Adrenal gland (tissue), 5 donors: Measurements from ENCODE around the gene ZMYM2.

ENCODE experiments used
- CTCF ChIP-seq, 6 experiments: fragments of 450-650 bp in 4 of 6; fragments of 200-600 bp in 2 of 6; sonication (generic) in 1 of 6; IDR thresholded peaks; 1 replicate in 5 of 6; 2 replicates in 1 of 6; pipeline versions ENCODE4 v1.5.1 to v1.8.0; 2016 to 2021; ENCODE audit warnings: antibody characterized with exemption in 6 of 6, mild to moderate bottlenecking in 2 of 6, moderate library complexity in 1 of 6
- POLR2A ChIP-seq, 2 donors: fragments of 450-650 bp; IDR thresholded peaks; one replicate each; pipeline ENCODE4 v1.6.1; 2017; ENCODE audit warnings: antibody characterized with exemption in 2 of 2, mild to moderate bottlenecking in 2 of 2, moderate library complexity in 1 of 2
- donor health status: DM: no; HTN: no; CAD: no.

- no peak for TF ChIP-seq POLR2A (IDR thresholded peaks at IDR 0.05)
- no peak for TF ChIP-seq CTCF (IDR thresholded peaks at IDR 0.05)
These were observed 75.0 kb downstream of the ZMYM2 start for GRCh38 chr13:20033486-20033885.
